Endothelial cell of umbilical vein (primary cell): ENCODE measurements around the gene OSBPL9. TPM values are rescaled to one million over a fixed set of nuclear protein-coding genes. Genes with fewer than 3 reads are reported as not detected.

ENCODE experiments used
- BruUV-seq: library from RNA; stranded (reverse); fragments of 400-500 nt; replicated peaks from 2 replicates; lab custom pipeline; 2021; lab: Mats Ljungman, UMichigan
- CTCF ChIA-PET: fragments of 300-600, 350-600 bp; sonication (Branson Sonifier 250); formaldehyde crosslinking; loops from one replicate; lab custom pipeline; 2021; ENCODE audit warnings: antibody characterized with exemption, inconsistent platforms; lab: Charles Lee
- POLR2A ChIA-PET: fragments of 300-600, 350-600 bp; sonication (Branson Sonifier 250); formaldehyde crosslinking; loops from one replicate; lab custom pipeline; 2021; ENCODE audit warnings: antibody characterized with exemption, inconsistent platforms; lab: Charles Lee
- DNase-seq: peaks from one replicate; pipeline ENCODE4 v3.0.0-alpha.2; 2011; ENCODE audit warnings: low read depth, low spot score
- FAIRE-seq: peaks from 2 replicates; lab custom pipeline; 2011; peaks lifted over from hg19 to GRCh38; lab: Jason Lieb, UNC
- H2AFZ ChIP-seq: 2 replicates; pipeline ENCODE4 v1.6.0; 2012; ENCODE audit warnings: low read depth, low read length, control low read depth, inconsistent platforms
- H3K27ac ChIP-seq: 2 replicates; pipeline ENCODE4 v1.5.1; 2011; ENCODE audit warnings: low read depth, mild to moderate bottlenecking, control low read depth, low read length, moderate library complexity; ENCODE audit not compliant: insufficient read depth
- H3K27me3 ChIP-seq, 2 experiments: 2 replicates each; pipeline versions ENCODE4 v1.6.0 to v1.6.1; 2011; ENCODE audit warnings: low read length in 2 of 2, mixed read lengths in 1 of 2; ENCODE audit not compliant: control insufficient read depth in 2 of 2, insufficient read depth in 2 of 2
- H3K36me3 ChIP-seq, 2 experiments: 2 replicates in 1 of 2; 3 replicates in 1 of 2; pipeline ENCODE4 v1.5.1; 2011; ENCODE audit warnings: low read length in 2 of 2, mild to moderate bottlenecking in 1 of 2, moderate library complexity in 1 of 2; ENCODE audit not compliant: control insufficient read depth in 2 of 2, insufficient read depth in 2 of 2; ENCODE audit errors: extremely low read depth in 1 of 2
- H3K4me1 ChIP-seq: 3 replicates; pipeline ENCODE4 v1.5.1; 2011; ENCODE audit warnings: mild to moderate bottlenecking, low read length; ENCODE audit not compliant: control insufficient read depth, insufficient read depth; ENCODE audit errors: extremely low read depth
- H3K4me2 ChIP-seq: 2 replicates; pipeline ENCODE4 v1.6.1; 2011; ENCODE audit warnings: low read length, control low read depth, mixed read lengths; ENCODE audit not compliant: insufficient read depth
- H3K4me3 ChIP-seq, 3 experiments: fragments of 200-600 bp in 1 of 3; sonication (generic), shearing (Covaris generic) in 1 of 3; replicated peaks in 1 of 3; 2 replicates each; pipeline ENCODE4 v1.5.1; 2011 to 2016; ENCODE audit warnings: control low read depth in 3 of 3, low read length in 3 of 3, mild to moderate bottlenecking in 2 of 3, inconsistent platforms in 1 of 3, low read depth in 1 of 3, moderate library complexity in 1 of 3; ENCODE audit not compliant: insufficient read depth in 1 of 3
- H3K79me2 ChIP-seq: 2 replicates; pipeline ENCODE4 v1.6.0; 2012; ENCODE audit warnings: low read length, inconsistent platforms; ENCODE audit not compliant: control insufficient read depth, insufficient read depth
- H3K9ac ChIP-seq: replicated peaks from 2 replicates; pipeline ENCODE3; 2011; ENCODE audit warnings: low read length, control low read depth; ENCODE audit not compliant: insufficient read depth; ENCODE audit errors: extremely low read depth
- H3K9me1 ChIP-seq: replicated peaks from 3 replicates; pipeline ENCODE4 v1.6.0; 2011; ENCODE audit warnings: mild to moderate bottlenecking, low read length; ENCODE audit not compliant: control insufficient read depth, insufficient read depth; ENCODE audit errors: extremely low read depth
- H3K9me3 ChIP-seq: replicated peaks from 2 replicates; pipeline ENCODE4 v1.5.1; 2012; ENCODE audit warnings: low read length, inconsistent platforms; ENCODE audit not compliant: control insufficient read depth, insufficient read depth
- H4K20me1 ChIP-seq: replicated peaks from 2 replicates; pipeline ENCODE3; 2011; ENCODE audit warnings: mild to moderate bottlenecking, low read length; ENCODE audit not compliant: control insufficient read depth, insufficient read depth; ENCODE audit errors: extremely low read depth
- EZH2 ChIP-seq: IDR thresholded peaks from 2 replicates; pipeline ENCODE4 v1.6.1; 2012; ENCODE audit warnings: borderline replicate concordance, low read depth, mild to moderate bottlenecking, moderate library complexity, low read length, inconsistent platforms; ENCODE audit not compliant: severe bottlenecking
- FOS ChIP-seq: IDR thresholded peaks from 2 replicates; pipeline ENCODE4 v1.6.1; 2011; ENCODE audit warnings: mild to moderate bottlenecking, low read length, moderate library complexity, borderline replicate concordance; ENCODE audit not compliant: insufficient read depth
- GATA2 ChIP-seq: IDR thresholded peaks from 2 replicates; pipeline ENCODE4 v1.7.0; 2011; ENCODE audit warnings: low read depth, mild to moderate bottlenecking, moderate library complexity, mixed read lengths, low read length; ENCODE audit not compliant: insufficient read length, insufficient read depth
- JUN ChIP-seq: IDR thresholded peaks from 2 replicates; pipeline ENCODE4 v1.6.1; 2011; ENCODE audit warnings: borderline replicate concordance, low read depth; ENCODE audit not compliant: insufficient read length, insufficient read depth
- MYC ChIP-seq: IDR thresholded peaks from one replicate; pipeline ENCODE4 v1.6.1; 2011; ENCODE audit warnings: mild to moderate bottlenecking, low read depth, low read length
- POLR2A ChIP-seq: IDR thresholded peaks from 2 replicates; pipeline ENCODE4 v1.6.1; 2012; ENCODE audit warnings: low read depth, mild to moderate bottlenecking, control low read depth, low read length
- POLR2AphosphoS5 ChIP-seq: IDR thresholded peaks from 2 replicates; pipeline ENCODE4 v1.6.1; 2012; ENCODE audit warnings: low read depth, mild to moderate bottlenecking, control low read depth, low read length, moderate library complexity; ENCODE audit not compliant: insufficient read depth
- dilution Hi-C: fragments of 300-500 bp; cut with MboI; formaldehyde crosslinking; loops from one replicate; pipeline ENCODE4 v1.15.0; 2019; ENCODE audit warnings: low sequenced_read_pairs; ENCODE audit not compliant: extremely low pct_ligation_motif_present
- intact Hi-C: fragments of 100-400 bp; cut with micrococcal nuclease; formaldehyde crosslinking; loops from one replicate; pipeline ENCODE4 v1.10.0; 2022
- polyA plus RNA-seq, 4 experiments: library from polyadenylated mRNA; depleted of rRNA in 3 of 4; stranded (reverse) in 3 of 4; unstranded in 1 of 4; fragments of >200 nt; gene quantifications; 2 replicates each; pipeline versions ENCODE4 v1.2.1 to v1.2.3, GENCODE V29; 2011 to 2012; ENCODE audit warnings: missing spikeins in 1 of 4
- total RNA-seq: library from RNA; stranded (reverse); gene quantifications from 2 replicates; pipeline ENCODE4 v1.2.3, GENCODE V29; 2021
- TF ChIP-seq, protein P1 (sequence below): IDR thresholded peaks from 2 replicates; pipeline ENCODE4 v1.6.1; 2011; ENCODE audit not compliant: insufficient read depth, insufficient read length
- TF ChIP-seq, protein P2 (sequence below), 2 donors: IDR thresholded peaks; 1 replicate in 1 of 2; 2 replicates in 1 of 2; pipeline ENCODE4 v1.5.1; 2011; ENCODE audit warnings: low read length in 2 of 2, mild to moderate bottlenecking in 2 of 2, moderate library complexity in 2 of 2, control low read depth in 1 of 2, inconsistent platforms in 1 of 2, low read depth in 1 of 2; ENCODE audit not compliant: insufficient read depth in 1 of 2; ENCODE audit errors: extremely low read depth in 1 of 2

Gene OSBPL9
- total and polyA plus RNA-seq, 2 donors (not counting 3 experiments of a cell fraction or from before 2014, with no cell fraction given): 46.2 to 80.3 TPM

GRCh38 chr1:51649593-51650091, 32.8 kb downstream of the OSBPL9 start:
- dilution Hi-C loops (no loop called here), intact Hi-C loops (no loop called here)
- H3K79me2 ChIP-seq: peaks cover 10% of the 10 kb centered on the region
- no peak overlapping the region for H3K9ac ChIP-seq
- no peaks in the 10 kb centered on the region for H3K36me3 ChIP-seq
- H3K9me3 ChIP-seq: no peaks in the 10 kb centered on the region
- no peaks in the 10 kb centered on the region for H3K9me1 ChIP-seq
- H3K4me2 ChIP-seq: no peak overlapping the region
- no peak for DNase-seq
- ChIA-PET CTCF (no interaction called here), POLR2A (no interaction called here)
- peaks cover 4% of the 10 kb centered on the region for H3K4me1 ChIP-seq
- H4K20me1 ChIP-seq: peaks cover 2% of the 10 kb centered on the region
- TF ChIP-seq, protein P1, sequence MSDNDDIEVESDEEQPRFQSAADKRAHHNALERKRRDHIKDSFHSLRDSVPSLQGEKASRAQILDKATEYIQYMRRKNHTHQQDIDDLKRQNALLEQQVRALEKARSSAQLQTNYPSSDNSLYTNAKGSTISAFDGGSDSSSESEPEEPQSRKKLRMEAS: no peak
- TF ChIP-seq POLR2AphosphoS5 (no peak), JUN (no peak), GATA2 (no peak), EZH2 (no peak), MYC (no peak), FOS (no peak), POLR2A (no peak)
- TF ChIP-seq, protein P2, sequence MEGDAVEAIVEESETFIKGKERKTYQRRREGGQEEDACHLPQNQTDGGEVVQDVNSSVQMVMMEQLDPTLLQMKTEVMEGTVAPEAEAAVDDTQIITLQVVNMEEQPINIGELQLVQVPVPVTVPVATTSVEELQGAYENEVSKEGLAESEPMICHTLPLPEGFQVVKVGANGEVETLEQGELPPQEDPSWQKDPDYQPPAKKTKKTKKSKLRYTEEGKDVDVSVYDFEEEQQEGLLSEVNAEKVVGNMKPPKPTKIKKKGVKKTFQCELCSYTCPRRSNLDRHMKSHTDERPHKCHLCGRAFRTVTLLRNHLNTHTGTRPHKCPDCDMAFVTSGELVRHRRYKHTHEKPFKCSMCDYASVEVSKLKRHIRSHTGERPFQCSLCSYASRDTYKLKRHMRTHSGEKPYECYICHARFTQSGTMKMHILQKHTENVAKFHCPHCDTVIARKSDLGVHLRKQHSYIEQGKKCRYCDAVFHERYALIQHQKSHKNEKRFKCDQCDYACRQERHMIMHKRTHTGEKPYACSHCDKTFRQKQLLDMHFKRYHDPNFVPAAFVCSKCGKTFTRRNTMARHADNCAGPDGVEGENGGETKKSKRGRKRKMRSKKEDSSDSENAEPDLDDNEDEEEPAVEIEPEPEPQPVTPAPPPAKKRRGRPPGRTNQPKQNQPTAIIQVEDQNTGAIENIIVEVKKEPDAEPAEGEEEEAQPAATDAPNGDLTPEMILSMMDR (IDR thresholded peaks at IDR 0.05; ENCODE audit: extremely low read depth in 1 of 2, insufficient read depth in 1 of 2, low read depth in 1 of 2, low read length in 2 of 2): no peak
- no peak overlapping the region for H3K4me3 ChIP-seq
- no peak for FAIRE-seq
- no peaks in the 10 kb centered on the region for H3K27me3 ChIP-seq
- no peak overlapping the region for H2AFZ ChIP-seq
- H3K27ac ChIP-seq: no peak overlapping the region
- no TSS peak for BruUV-seq
